IMR-90 (cell line): Measurements from ENCODE around the gene TRAPPC4.

Source experiments
- CTCF ChIP-seq: conservative IDR thresholded peaks from 2 replicates; pipeline ENCODE4 v1.5.1; 2012; ENCODE audit warnings: mild to moderate bottlenecking, low read depth, low read length, improper control_type of control experiment
- RAD21 ChIP-seq: IDR thresholded peaks from 2 replicates; pipeline ENCODE4 v1.6.1; 2012; ENCODE audit warnings: low read length, improper control_type of control experiment
- RFX5 ChIP-seq: IDR thresholded peaks from 2 replicates; pipeline ENCODE4 v1.8.0; 2012; ENCODE audit warnings: low read depth, mild to moderate bottlenecking, low read length, moderate library complexity
- SMC3 ChIP-seq: fragments of 150-350 bp; IDR thresholded peaks from 2 replicates; pipeline ENCODE4 v1.6.1; 2016; ENCODE audit warnings: low read depth, mild to moderate bottlenecking, antibody characterized with exemption, low read length, moderate library complexity

- TF ChIP-seq RAD21, result no peak
- TF ChIP-seq SMC3, result no peak
- no peak for TF ChIP-seq RFX5
- no peak for TF ChIP-seq CTCF
Measured at GRCh38 chr11:119048644-119049043, 30.1 kb downstream of the TRAPPC4 start.
